ENCODE measurements around the gene IGIP.

Gene IGIP

GRCh38 chr5:140109018-140109758 is 16.5 kb upstream of the IGIP start:
- Histone ChIP-seq H3K4me2 (ENCODE audit: low read length) (peak overlapping the region; percentile 14), H2BK5ac (ENCODE audit: low read length) (no peak overlapping the region), H3K4me1 (ENCODE audit: control insufficient read depth, low read depth, low read length) (peaks cover 4% of the 10 kb centered on the region), H3K79me2 (ENCODE audit: control insufficient read depth, insufficient read depth, low read length) (no peaks in the 10 kb centered on the region), H3K9ac (ENCODE audit: low read length) (no peak overlapping the region), H3K4me3 (ENCODE audit: low read length) (no peak overlapping the region), H4K5ac (ENCODE audit: low read length) (no peak overlapping the region), H2BK120ac (ENCODE audit: low read depth, low read length) (no peak overlapping the region), H3K18ac (ENCODE audit: low read length) (no peak overlapping the region), H2BK15ac (replicated peaks; ENCODE audit: low read depth) (no peak overlapping the region), H3K56ac (ENCODE audit: low read length) (no peak overlapping the region), H3K36me3 (ENCODE audit: control insufficient read depth, insufficient read depth, low read length) (no peaks in the 10 kb centered on the region), H3K4ac (ENCODE audit: low read depth, low read length) (no peak overlapping the region), H4K8ac (ENCODE audit: low read depth, low read length) (no peak overlapping the region), H3K27ac (ENCODE audit: low read depth, low read length) (no peak overlapping the region), H3K23ac (ENCODE audit: low read length) (no peak overlapping the region), H3K79me1 (ENCODE audit: low read length) (no peaks in the 10 kb centered on the region), H2AK5ac (ENCODE audit: low read length) (no peak overlapping the region), H3K27me3 (ENCODE audit: insufficient read depth, low read length, poor library complexity) (peaks cover 31% of the 10 kb centered on the region)
- WGBS (ENCODE audit: extremely low coverage, insufficient coverage, low lambda C conversion rate): no CpG with 5 or more reads among the region's 24 CpGs
- DNase-seq: peak; percentile 36

- H2BK120ac ChIP-seq (ENCODE audit: low read depth, low read length): no peak overlapping the region
- WGBS (ENCODE audit: extremely low coverage, insufficient coverage, low lambda C conversion rate): no CpG with 5 or more reads among the region's 2 CpGs
- H3K4me2 ChIP-seq (ENCODE audit: low read length): no peak overlapping the region
- no peak overlapping the region for H3K56ac ChIP-seq (ENCODE audit: low read length)
- H4K8ac ChIP-seq (ENCODE audit: low read depth, low read length): no peak overlapping the region
- H3K23ac ChIP-seq (ENCODE audit: low read length): no peak overlapping the region
- no peak overlapping the region for H2BK15ac ChIP-seq (replicated peaks; ENCODE audit: low read depth)
- no peak overlapping the region for H4K5ac ChIP-seq (ENCODE audit: low read length)
- no peak overlapping the region for H3K27ac ChIP-seq (ENCODE audit: low read depth, low read length)
- H2BK5ac ChIP-seq (ENCODE audit: low read length): no peak overlapping the region
- H3K79me1 ChIP-seq (ENCODE audit: low read length): no peaks in the 10 kb centered on the region
- no peaks in the 10 kb centered on the region for H3K36me3 ChIP-seq (ENCODE audit: control insufficient read depth, insufficient read depth, low read length)
- H3K4me3 ChIP-seq (ENCODE audit: low read length): no peak overlapping the region
- H3K79me2 ChIP-seq (ENCODE audit: control insufficient read depth, insufficient read depth, low read length): no peaks in the 10 kb centered on the region
- peaks cover 4% of the 10 kb centered on the region for H3K4me1 ChIP-seq (ENCODE audit: control insufficient read depth, low read depth, low read length)
- no peak for DNase-seq
- H2AK5ac ChIP-seq (ENCODE audit: low read length): no peak overlapping the region
- H3K27me3 ChIP-seq (ENCODE audit: insufficient read depth, low read length, poor library complexity): peaks cover 28% of the 10 kb centered on the region
- no peak overlapping the region for H3K18ac ChIP-seq (ENCODE audit: low read length)
- no peak overlapping the region for H3K9ac ChIP-seq (ENCODE audit: low read length)
- no peak overlapping the region for H3K4ac ChIP-seq (ENCODE audit: low read depth, low read length)
Measured at GRCh38 chr5:140109759-140110645, 15.7 kb upstream of the IGIP start.

- H2BK5ac ChIP-seq (ENCODE audit: low read length): no peak overlapping the region
- no CpG with 5 or more reads among the region's 1 CpG for WGBS (ENCODE audit: extremely low coverage, insufficient coverage, low lambda C conversion rate)
- no peak overlapping the region for H3K56ac ChIP-seq (ENCODE audit: low read length)
- H2AK5ac ChIP-seq (ENCODE audit: low read length): no peak overlapping the region
- no peak overlapping the region for H4K5ac ChIP-seq (ENCODE audit: low read length)
- H3K27ac ChIP-seq (ENCODE audit: low read depth, low read length): no peak overlapping the region
- no peak overlapping the region for H3K4me3 ChIP-seq (ENCODE audit: low read length)
- H3K23ac ChIP-seq (ENCODE audit: low read length): no peak overlapping the region
- H3K18ac ChIP-seq (ENCODE audit: low read length): no peak overlapping the region
- H3K4ac ChIP-seq (ENCODE audit: low read depth, low read length): no peak overlapping the region
- H3K9ac ChIP-seq (ENCODE audit: low read length): no peak overlapping the region
- peaks cover 4% of the 10 kb centered on the region for H3K4me1 ChIP-seq (ENCODE audit: control insufficient read depth, low read depth, low read length)
- no peak overlapping the region for H2BK15ac ChIP-seq (replicated peaks; ENCODE audit: low read depth)
- H3K4me2 ChIP-seq (ENCODE audit: low read length): no peak overlapping the region
- no peaks in the 10 kb centered on the region for H3K36me3 ChIP-seq (ENCODE audit: control insufficient read depth, insufficient read depth, low read length)
- no peaks in the 10 kb centered on the region for H3K79me2 ChIP-seq (ENCODE audit: control insufficient read depth, insufficient read depth, low read length)
- no peak overlapping the region for H4K8ac ChIP-seq (ENCODE audit: low read depth, low read length)
- H2BK120ac ChIP-seq (ENCODE audit: low read depth, low read length): no peak overlapping the region
- peaks cover 28% of the 10 kb centered on the region for H3K27me3 ChIP-seq (ENCODE audit: insufficient read depth, low read length, poor library complexity)
- no peaks in the 10 kb centered on the region for H3K79me1 ChIP-seq (ENCODE audit: low read length)
- no peak for DNase-seq
Measured at GRCh38 chr5:140110646-140110957, 15.1 kb upstream of the IGIP start.

GRCh38 chr5:140111011-140111858 is 14.5 kb upstream of the IGIP start:
- Histone ChIP-seq H3K56ac (ENCODE audit: low read length) (no peak overlapping the region), H3K23ac (ENCODE audit: low read length) (no peak overlapping the region), H4K8ac (ENCODE audit: low read depth, low read length) (no peak overlapping the region), H2BK5ac (ENCODE audit: low read length) (no peak overlapping the region), H3K4ac (ENCODE audit: low read depth, low read length) (no peak overlapping the region), H2BK120ac (ENCODE audit: low read depth, low read length) (no peak overlapping the region), H3K79me2 (ENCODE audit: control insufficient read depth, insufficient read depth, low read length) (no peaks in the 10 kb centered on the region), H3K9ac (ENCODE audit: low read length) (no peak overlapping the region), H3K4me1 (ENCODE audit: control insufficient read depth, low read depth, low read length) (peaks cover 4% of the 10 kb centered on the region), H2BK15ac (replicated peaks; ENCODE audit: low read depth) (no peak overlapping the region), H3K79me1 (ENCODE audit: low read length) (no peaks in the 10 kb centered on the region), H3K36me3 (ENCODE audit: control insufficient read depth, insufficient read depth, low read length) (no peaks in the 10 kb centered on the region), H3K27ac (ENCODE audit: low read depth, low read length) (no peak overlapping the region), H3K27me3 (ENCODE audit: insufficient read depth, low read length, poor library complexity) (peaks cover 26% of the 10 kb centered on the region), H3K4me2 (ENCODE audit: low read length) (no peak overlapping the region), H3K18ac (ENCODE audit: low read length) (no peak overlapping the region), H3K4me3 (ENCODE audit: low read length) (no peak overlapping the region), H4K5ac (ENCODE audit: low read length) (no peak overlapping the region), H2AK5ac (ENCODE audit: low read length) (no peak overlapping the region)
- WGBS (ENCODE audit: extremely low coverage, insufficient coverage, low lambda C conversion rate): no CpG with 5 or more reads among the region's 18 CpGs
- peak; percentile 66 for DNase-seq

GRCh38 chr5:140111859-140112551 is 13.7 kb upstream of the IGIP start:
- Histone ChIP-seq H4K8ac (ENCODE audit: low read depth, low read length) (no peak overlapping the region), H3K4ac (ENCODE audit: low read depth, low read length) (no peak overlapping the region), H3K4me1 (ENCODE audit: control insufficient read depth, low read depth, low read length) (peaks cover under 1% of the 10 kb centered on the region), H2BK120ac (ENCODE audit: low read depth, low read length) (no peak overlapping the region), H4K5ac (ENCODE audit: low read length) (no peak overlapping the region), H3K23ac (ENCODE audit: low read length) (no peak overlapping the region), H2BK15ac (replicated peaks; ENCODE audit: low read depth) (no peak overlapping the region), H3K36me3 (ENCODE audit: control insufficient read depth, insufficient read depth, low read length) (no peaks in the 10 kb centered on the region), H3K9ac (ENCODE audit: low read length) (no peak overlapping the region), H3K79me1 (ENCODE audit: low read length) (no peaks in the 10 kb centered on the region), H3K79me2 (ENCODE audit: control insufficient read depth, insufficient read depth, low read length) (no peaks in the 10 kb centered on the region), H3K4me3 (ENCODE audit: low read length) (no peak overlapping the region), H3K27me3 (ENCODE audit: insufficient read depth, low read length, poor library complexity) (peaks cover 25% of the 10 kb centered on the region), H3K18ac (ENCODE audit: low read length) (no peak overlapping the region), H2BK5ac (ENCODE audit: low read length) (no peak overlapping the region), H3K56ac (ENCODE audit: low read length) (no peak overlapping the region), H2AK5ac (ENCODE audit: low read length) (no peak overlapping the region), H3K4me2 (ENCODE audit: low read length) (no peak overlapping the region), H3K27ac (ENCODE audit: low read depth, low read length) (no peak overlapping the region)
- WGBS (ENCODE audit: extremely low coverage, insufficient coverage, low lambda C conversion rate): no CpG with 5 or more reads among the region's 8 CpGs
- DNase-seq: no peak
